Measurements from ENCODE around the gene CTDSPL.
"Not testable (repeated sequence)": the region's sequence is repeated elsewhere in the genome, so short reads cannot be mapped to it uniquely, and the experiment has no call there.

CTDSPL gene

DNA sequence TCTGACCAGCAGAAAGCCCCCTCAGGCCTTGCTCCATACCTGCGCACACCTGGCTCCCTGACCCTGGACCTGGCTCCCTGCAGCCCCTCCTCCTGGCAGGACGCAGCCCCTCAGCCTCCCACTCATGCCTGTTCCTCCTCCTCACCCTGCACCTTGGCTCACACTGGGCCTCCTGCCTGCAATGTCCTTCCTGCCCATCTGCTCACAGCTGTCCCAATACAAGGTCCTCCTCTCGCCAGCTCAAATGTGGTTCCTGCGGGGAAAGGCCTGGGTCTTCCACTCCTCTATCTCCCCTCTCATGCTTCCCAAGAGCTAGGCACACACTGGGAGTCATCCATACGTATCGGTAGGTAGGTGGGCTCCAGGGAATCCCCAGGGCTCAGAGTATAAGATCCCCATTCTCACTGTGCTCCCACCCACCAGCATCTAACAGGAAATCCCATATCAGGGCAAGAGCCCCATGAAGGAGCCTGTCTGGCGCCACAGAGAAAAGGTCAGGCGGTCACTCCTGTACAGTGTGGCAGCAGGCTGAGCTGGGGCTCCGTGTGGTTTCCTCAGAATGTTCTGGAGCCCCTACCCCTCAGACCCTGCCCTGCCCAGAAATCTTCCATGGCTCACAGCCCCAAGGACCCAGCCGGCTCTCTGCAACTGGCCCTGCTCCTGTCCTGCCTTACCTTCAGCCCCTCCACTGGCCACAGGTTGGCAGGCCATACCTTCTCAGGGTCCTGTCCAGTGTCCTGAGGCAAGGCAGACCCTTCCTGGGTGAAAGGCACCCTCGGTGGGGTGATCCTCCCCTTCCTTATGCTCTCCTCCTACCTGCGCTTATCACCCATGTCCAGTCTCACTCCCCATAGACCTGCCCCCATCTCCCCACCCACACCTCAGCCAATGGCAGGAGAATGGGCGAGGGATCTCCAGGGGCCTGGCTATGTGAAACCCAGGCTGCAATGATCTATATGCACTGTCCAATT lies 156.9 kb downstream of the CTDSPL start:
- no peak for DNase-seq (ENCODE audit: low read depth in 2 of 2)

DNA sequence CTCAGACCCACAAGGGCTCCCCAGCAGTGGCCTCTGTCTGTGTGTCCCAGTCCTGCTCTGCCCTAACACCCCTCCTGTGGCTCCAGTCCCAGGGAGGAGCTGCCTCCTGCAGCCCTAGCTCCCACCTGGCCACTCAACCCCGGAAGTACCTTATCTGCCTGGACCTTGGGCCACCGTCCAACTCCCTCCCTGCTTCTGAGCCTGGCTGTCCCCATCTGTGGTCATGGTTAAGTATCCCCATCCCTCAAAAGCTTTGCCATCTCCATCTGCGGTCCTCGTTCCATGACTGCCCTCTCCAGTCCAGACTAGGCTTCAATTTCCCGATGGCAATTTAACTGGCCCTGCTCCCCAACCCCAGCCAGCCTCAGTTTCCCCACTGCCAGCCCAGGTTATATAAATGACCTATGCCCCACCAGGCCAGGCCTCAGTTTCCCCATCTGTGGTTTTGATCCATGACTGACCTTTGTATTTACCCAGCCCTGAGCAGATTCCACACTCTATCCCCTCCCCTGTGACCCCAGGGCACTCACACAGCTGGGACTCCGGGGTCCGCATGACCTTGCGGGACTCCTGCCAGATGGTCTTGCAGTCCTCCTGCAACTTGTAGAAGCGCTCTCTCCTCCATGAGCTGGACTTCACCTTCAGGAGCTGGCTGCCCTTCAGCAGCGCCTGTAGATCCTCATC lies 158.1 kb downstream of the CTDSPL start:
- DNase-seq (ENCODE audit: low read depth in 2 of 2), result no peak

DNA sequence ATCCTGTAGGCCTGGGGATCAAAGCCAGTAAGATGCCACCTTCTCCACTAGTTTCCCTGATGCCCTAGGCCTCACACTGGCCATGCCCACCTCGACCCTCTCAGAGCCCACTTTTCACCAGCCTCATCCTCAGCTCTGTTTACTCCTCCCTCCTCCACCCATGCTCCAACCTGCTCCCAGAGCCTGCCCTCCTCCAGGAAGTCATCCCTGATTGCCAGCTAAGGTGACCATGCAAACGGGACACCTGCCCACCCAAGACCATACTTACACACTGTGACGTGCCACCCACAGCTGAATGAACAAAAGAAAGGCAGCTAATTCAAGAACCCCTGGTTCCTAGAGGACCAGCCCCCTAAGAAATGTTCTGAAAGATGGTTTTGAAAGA lies 158.7 kb downstream of the CTDSPL start:
- no peak for DNase-seq (ENCODE audit: low read depth in 2 of 2)

DNA sequence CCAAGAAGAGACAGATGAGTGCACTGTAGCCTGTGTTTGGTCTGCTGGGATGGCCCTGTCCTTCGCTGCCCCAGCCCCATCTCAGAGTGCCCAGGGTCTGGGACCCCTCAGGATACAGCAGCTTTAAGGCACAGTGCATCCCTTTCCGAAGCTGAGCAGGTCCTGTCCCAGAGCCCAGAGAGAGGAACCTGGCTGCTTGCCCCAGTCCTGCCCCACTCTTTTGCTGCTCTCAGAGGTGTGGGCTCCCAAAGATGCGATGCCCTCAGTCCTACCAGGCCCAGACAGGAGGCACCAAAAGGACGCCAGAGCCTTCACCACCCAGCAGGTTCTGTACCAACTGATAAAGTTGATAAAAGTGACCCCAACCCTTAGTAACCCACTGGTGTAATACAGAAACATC lies 159.5 kb downstream of the CTDSPL start:
- DNase-seq (ENCODE audit: low read depth in 2 of 2), result no peak

DNA sequence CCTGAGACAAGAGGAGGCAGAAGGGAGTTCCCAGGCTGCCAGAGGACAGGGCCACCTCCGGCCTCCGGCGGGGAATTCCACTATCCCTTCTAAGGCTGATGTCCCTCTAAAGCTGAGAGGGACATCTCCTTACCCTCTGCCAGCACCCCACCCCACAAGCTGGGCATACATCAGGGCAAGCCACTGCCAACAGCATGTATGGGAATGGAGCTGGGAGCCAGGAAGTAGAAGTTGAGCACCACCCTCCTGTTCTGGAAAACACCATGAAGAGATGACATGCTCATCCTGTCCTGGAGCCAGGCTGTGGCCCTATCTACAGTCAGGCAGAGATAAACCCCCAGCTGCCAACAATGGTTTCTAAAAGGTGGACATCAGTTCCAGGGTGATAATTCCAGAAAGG lies 160.6 kb downstream of the CTDSPL start:
- no peak for DNase-seq (ENCODE audit: low read depth in 2 of 2)

DNA sequence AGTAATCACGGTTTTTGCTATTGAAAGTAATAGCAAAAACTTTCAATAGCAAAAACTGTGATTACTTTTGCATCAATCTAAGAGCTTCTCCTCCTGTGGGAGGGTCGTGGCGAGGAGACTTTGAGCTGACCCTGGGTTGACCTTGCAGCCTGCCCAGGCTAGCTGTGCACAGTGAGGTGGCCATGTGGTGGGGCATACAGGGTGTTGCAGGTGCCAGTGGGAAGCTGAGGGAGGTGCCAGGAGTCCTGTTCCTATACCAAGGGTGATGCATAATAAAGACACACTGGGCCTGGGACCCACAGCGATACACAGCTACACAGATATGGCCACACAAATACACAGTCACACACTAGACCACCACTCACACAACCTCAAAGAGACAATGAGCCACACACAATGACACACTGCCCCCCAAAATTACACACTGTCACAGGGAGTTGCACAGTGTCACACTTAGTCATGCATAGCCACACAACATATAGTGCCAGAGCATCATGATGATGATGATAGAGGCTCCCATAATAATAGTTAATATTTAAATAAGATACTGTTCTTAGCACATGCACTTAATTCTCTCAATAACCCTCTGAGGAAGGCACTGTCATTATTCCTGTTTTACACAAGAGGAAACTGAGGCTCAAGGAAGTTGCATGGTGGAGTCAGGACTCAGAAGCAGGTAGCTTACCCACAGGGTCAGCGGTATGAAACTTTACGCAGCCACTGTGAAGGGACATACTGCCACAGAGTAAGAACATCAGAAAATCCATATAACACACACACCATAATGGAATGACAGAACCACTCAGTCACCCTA lies 161.4 kb downstream of the CTDSPL start:
- DNase-seq (ENCODE audit: low read depth in 2 of 2), result no peak

DNA sequence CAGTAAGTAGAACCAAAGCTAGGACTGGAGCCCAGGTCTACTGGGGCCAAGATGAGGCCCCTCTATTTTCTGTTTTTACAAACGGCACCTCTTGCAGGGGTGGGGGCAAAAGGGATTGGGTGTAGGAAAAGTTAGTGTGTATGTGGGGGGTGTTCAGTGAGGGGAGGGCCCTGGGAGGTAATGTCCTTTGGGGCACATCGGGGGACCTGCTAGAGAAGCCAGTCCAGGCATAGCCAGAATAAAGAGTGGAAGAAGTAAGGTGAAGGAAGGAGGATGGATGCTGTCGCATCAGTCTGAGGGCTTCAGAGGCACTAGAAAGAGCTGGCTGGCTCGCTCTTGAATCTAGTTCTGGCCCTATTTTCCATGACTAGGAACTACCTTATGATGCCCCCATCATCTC lies 165.2 kb downstream of the CTDSPL start:
- no peak for DNase-seq (ENCODE audit: low read depth in 2 of 2)

DNA sequence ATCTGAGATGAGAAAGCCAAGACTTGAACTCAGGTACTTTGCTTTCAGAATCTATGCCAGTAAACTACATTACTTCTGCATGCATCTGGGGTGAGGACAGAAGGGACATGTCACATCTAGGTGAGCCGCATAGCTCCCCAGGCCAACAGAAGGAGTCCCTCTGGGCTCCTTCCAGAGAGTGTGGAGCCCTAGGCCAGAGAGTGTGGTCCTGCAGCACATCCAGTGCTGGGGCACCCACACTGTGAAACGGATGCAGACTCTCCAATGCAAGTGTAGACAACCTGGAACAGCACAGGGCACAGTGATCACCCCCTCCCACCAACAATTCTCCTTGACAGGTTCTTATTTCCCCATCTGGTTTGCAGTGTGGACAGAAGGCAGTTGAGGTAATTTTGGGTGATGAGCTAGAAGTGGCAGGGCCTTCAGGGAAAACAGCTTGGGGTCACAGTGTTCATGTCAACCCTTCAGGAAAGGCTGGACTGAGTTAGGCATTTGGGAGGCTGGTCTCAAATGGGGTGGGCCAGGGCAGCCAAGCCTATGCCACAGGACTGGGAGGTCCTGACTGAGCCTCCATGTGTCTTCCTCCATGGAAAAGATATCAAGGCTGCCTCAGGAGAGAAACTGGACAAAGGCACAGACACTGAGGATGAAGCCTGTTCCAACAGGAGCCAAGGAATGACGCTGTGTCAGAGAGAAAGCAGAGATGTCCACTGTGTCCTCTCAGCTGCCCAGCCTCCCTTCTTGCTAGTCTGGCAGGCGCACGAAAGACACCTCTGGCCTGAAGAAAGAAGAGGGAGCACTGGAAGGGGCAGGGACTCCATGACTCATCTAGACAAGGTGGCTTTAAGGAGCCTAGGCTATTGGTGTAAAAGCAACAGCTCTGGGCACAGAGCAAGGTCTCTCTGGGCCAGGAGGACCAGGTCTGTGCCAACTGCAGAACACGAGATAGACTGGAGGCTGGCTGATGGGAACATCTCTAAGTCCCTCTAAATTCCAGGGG lies 166.1 kb downstream of the CTDSPL start:
- no peak for DNase-seq (ENCODE audit: low read depth in 2 of 2)

DNA sequence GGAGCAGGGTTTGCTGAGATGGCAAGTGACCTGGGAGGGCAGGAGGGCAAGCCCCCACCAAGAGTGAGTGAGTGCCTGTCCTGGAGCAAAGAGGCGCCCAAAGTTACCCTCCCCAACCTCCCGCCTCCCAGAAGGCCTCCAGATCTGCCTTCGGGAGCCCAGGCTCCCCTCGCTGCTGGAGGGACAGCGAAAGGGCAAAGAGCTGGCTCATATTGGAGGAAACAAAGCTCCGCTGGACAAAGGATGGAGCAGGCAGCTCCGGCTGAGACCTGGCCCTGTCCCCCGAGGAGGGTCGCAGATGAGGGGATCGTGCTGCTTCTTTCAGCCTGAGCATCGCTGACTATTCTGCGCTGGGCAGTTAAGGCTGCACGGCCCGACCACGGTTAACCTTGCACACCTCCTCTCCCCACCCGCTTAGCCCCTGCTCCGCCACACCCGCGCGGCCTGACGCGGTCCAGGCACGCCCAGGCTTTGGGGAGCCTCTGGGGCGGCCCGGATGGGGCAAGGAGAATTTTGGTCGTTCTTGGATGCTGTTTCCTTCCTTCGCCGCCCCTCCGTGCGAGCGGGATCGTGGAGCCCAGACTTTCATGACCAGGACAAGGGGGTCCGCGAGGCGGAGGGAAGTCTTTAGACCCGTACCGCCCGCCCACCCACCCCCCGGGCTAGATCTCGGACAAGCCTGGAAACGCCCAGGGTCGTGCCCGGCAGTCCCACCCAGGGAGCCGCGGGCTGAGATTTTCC lies 167.1 kb downstream of the CTDSPL start:
- DNase-seq (ENCODE audit: low read depth in 2 of 2), result no peak

DNA sequence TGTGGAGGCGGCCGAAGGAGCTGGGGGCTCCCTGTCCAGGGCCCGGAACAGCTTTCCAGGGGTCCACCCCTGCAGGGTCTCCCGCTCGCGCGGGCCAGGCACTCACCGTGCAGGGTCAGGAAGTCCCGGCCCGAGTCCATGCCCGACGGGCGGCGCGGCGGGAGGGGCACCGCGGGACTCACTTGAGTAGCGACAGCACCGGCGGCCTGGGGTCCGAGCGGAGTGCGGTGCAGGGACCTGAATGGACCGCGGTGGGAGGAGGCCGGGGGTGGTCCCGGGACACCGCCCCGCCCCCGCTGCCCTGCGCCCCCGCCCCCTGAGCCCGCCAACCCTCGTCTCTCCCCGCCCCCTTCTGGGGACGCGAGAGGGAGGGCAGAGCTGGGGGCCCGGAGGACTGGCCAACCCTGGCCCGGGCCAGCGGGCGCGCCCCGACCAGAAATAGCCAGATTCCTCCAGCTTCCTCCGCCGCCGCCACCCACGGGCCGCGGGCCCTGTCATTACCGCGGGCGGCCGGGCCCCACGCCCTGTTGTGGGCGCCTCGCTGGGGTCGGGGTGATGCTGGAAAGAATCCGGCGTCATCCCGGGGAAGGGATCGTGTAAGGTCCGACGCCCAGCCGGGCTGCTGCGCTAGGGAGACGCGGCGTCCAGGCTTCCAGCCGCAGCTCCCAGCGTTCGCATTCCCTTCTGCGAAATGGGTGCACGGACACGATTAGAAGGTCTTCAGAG lies 167.9 kb downstream of the CTDSPL start, which contains the start of gene PLCD1:
PLCD1 (minus strand) TSS at position 243 of the 726 bp plus-strand sequence; CDS start at position 140, 103 bp downstream.
- no peak for DNase-seq (ENCODE audit: low read depth in 2 of 2)

DNA sequence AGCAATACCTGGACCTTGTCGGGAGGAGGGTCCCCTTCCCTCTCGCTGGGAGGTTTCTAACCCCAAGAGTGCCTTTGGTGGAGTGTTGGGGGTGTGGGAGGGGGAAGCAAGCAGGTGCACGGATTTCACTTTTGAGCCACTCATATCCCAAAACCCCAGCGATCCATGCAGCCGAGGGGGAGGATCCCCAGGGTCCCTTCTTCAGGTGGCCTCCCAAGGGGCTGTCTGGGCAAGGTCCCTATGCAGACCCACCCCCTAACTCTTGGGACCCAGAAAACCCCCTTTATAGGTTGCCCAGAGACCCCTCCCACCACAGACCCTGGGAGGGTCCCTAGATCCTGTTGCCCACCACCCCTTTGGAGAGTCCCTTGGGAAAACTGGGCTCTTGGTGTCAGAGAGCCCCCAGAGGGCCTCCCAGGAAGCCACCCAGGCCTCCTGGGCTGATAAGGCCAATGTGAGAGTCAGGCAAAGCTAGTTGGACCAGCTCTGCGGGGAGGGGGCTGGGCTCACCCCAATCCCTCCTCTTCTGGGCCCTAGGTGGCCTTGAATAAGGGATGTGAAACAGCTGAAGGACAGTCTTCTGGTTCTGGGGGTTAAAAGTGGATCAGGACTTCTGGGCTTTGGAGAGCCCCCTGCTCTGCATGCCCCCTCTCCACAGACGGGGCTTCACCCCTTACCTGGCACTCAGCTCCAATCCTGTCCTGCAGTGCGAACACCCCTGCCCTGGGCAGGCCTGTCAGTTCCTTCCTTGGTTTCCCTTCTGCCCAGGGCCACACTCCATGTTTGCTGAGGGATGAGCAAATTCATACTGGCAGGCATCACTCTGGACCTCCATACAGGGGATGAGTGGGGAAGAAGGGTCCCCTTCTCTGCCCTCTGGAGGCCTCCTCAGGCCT lies 168.7 kb downstream of the CTDSPL start:
- DNase-seq (ENCODE audit: low read depth in 2 of 2), result no peak

DNA sequence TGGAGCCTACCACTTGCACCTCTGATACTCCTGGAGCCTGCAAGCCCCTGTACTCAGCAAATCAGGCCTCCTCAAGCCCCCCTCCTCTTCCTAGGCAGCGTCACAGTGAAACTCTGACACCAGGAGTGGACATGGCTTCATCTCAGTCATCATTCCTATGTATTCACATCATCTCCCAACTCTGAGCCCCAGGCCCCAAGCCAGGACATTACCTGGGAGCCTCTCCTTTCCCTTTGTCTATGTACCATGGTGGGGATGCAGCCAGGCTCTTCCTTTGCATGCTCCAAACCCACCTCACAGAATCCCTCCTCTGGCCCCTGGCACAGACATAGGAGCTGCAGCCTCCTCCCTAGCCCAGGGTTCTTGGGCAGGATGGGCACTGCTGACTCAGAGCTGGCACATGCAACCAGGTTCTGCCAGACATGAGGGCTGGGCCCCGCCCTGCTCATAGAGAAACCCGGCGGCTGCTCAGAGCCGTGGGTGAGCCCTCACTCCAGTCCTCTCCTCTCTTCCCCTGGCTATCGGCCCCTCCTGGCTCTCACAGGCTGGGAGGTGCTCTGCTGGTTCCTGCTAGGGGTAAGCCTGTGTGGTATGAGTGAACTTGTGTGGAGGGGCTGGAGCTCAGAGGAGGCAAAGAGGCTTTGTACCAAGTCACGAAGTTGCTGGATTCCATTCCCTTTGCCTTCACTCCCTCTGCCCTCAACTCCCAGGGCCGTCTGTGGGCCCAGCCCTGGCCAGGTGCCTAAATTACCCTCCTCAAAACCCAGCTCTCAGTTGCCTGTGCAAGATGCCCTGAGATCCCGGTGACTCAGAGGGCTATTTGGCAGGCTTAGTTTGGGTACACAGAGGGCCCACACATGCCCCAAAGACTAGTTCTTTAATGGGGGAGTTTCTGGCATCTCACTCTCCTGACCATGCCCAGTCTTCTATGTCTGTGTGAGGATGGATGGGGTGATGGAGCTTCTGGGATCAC lies 169.6 kb downstream of the CTDSPL start:
- DNase-seq (ENCODE audit: low read depth in 2 of 2), result no peak

DNA sequence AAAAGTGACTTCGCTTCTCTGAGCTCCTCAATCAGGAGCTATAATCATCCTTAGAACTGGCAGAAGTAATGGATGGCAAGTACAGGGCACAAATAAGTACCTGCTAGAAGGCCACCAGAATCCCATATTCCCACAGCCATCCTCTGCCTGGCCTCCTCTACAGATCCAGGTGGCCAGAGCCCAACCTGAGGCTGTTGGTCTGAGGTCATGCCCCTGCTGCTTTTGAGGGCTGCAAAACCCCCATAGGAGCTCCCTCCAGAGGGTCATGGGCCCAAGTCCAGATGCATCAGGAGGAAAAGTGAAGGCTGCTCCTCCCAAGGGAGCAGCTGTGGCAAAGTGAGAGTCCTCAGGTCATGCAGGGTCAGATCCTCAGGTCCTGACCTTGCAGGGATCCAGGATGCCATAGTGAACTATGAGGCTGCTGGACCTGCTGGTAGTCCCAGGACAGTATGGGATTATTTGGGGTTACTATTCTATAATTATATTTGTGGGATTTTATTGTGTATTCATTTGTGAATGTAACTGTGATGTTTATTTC lies 170.7 kb downstream of the CTDSPL start:
- DNase-seq (ENCODE audit: low read depth in 2 of 2), result no peak

DNA sequence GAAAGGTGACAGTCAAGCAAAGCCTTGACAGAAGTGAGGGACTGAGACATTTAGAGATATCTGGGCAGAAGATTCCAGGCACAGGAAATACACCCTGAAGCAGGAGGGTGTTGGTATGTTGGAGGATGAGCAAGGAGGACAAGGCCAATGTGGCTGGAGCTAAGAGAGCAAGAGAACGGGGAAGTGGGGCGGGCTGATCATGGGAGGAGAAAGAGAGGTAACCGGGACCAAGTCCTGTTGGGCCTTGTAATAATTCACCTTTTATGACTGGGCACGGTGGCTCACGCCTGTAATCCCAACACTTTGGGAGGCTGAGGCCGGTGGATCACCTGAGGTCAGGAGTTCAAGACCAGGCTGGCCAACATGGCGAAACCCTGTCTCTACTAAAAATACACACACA lies 171.9 kb downstream of the CTDSPL start:
- not testable (repeated sequence) for DNase-seq (ENCODE audit: low read depth in 2 of 2)

All from stimulated activated CD8-positive, alpha-beta memory T cell treated with anti-CD3 and anti-CD28 coated beads, Interleukin-15, amount 100 ng/mL, for 4 hours (primary cell).